ENCODE results near the gene ITIH1.

DNA sequence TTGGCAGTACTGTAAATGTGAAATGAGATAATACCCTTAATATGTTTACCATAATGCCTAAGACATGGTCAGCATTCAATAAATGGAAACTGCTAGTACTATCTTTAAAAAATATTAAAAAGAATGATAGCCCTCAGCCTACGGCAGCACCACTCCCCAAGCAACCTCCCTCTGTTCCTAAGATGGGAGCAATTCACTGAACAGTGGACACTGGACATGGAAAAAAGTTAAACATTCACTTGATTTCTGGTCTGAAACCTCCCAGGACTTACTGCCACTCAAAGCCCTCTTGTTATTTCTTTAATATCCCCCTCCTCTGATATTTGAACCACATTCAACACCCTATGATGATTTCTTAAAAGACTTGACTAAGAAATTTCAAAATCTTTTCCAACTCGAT, 33.7 kb upstream of the ITIH1 start:
- TF ChIP-seq, protein P1, sequence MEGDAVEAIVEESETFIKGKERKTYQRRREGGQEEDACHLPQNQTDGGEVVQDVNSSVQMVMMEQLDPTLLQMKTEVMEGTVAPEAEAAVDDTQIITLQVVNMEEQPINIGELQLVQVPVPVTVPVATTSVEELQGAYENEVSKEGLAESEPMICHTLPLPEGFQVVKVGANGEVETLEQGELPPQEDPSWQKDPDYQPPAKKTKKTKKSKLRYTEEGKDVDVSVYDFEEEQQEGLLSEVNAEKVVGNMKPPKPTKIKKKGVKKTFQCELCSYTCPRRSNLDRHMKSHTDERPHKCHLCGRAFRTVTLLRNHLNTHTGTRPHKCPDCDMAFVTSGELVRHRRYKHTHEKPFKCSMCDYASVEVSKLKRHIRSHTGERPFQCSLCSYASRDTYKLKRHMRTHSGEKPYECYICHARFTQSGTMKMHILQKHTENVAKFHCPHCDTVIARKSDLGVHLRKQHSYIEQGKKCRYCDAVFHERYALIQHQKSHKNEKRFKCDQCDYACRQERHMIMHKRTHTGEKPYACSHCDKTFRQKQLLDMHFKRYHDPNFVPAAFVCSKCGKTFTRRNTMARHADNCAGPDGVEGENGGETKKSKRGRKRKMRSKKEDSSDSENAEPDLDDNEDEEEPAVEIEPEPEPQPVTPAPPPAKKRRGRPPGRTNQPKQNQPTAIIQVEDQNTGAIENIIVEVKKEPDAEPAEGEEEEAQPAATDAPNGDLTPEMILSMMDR (IDR thresholded peaks at IDR 0.05 in 2 of 3, conservative IDR thresholded peaks at IDR 0.05 in 1 of 3; ENCODE audit: insufficient read depth in 2 of 3, low read depth in 1 of 3, low read length in 3 of 3): no peak
- TF ChIP-seq CBFA2T3 (IDR thresholded peaks at IDR 0.05): no peak
- TF ChIP-seq KLF6 (CRISPR knock-in tag; IDR thresholded peaks at IDR 0.05; ENCODE audit: borderline replicate concordance): no peak
- no peak for TF ChIP-seq EZH2 (IDR thresholded peaks at IDR 0.05; ENCODE audit: borderline replicate concordance, low read depth, low read length)
